IMR-90 (cell line): Measurements from ENCODE around the gene SPEG. TPM values are rescaled to one million over a fixed set of nuclear protein-coding genes. Genes with fewer than 3 reads are reported as not detected.

Experiments used
- ATAC-seq: fragments of 200-7000 bp; cut with Tn5 transposase; 2 replicates; pipeline ENCODE4 v1.9.1; 2020; ENCODE audit warnings: low read depth, mild to moderate bottlenecking, moderate library complexity
- BruUV-seq: library from RNA; stranded (reverse); fragments of 400-500 nt; replicated peaks from 2 replicates; lab custom pipeline; 2021; lab: Mats Ljungman, UMichigan
- CTCF ChIA-PET: fragments of 300-600 bp; formaldehyde crosslinking; extraction: SDS; loops from one replicate; lab custom pipeline; 2021; ENCODE audit warnings: antibody characterized with exemption; lab: Yijun Ruan, JAX
- POLR2A ChIA-PET: fragments of 300-600 bp; sonication (Branson Sonifier 250); formaldehyde crosslinking; loops from one replicate; lab custom pipeline; 2022; ENCODE audit warnings: antibody characterized with exemption; ENCODE audit not compliant: unreplicated experiment; lab: Charles Lee
- DNase-seq: peaks from one replicate; pipeline ENCODE4 v3.0.0; 2013
- H2AFZ ChIP-seq: replicated peaks from 2 replicates; pipeline ENCODE3; 2013; ENCODE audit warnings: low read length, mild to moderate bottlenecking; ENCODE audit not compliant: poor library complexity
- H2AK5ac ChIP-seq: 2 replicates; pipeline ENCODE4 v1.6.1; 2013; ENCODE audit warnings: low read depth, low read length, inconsistent platforms
- H2AK9ac ChIP-seq: replicated peaks from 2 replicates; pipeline ENCODE3; 2013; ENCODE audit warnings: mild to moderate bottlenecking, low read depth, low read length, moderate library complexity; ENCODE audit not compliant: poor library complexity
- H2BK120ac ChIP-seq: 2 replicates; pipeline ENCODE4 v1.6.1; 2013; ENCODE audit warnings: low read depth, low read length, inconsistent platforms
- H2BK15ac ChIP-seq: 3 replicates; pipeline ENCODE4 v1.6.1; 2013; ENCODE audit warnings: low read depth, low read length, inconsistent platforms
- H2BK20ac ChIP-seq: 2 replicates; pipeline ENCODE4 v1.6.1; 2013; ENCODE audit warnings: low read depth, mild to moderate bottlenecking, inconsistent platforms, low read length, moderate library complexity
- H2BK5ac ChIP-seq: 2 replicates; pipeline ENCODE4 v1.6.1; 2013; ENCODE audit warnings: mild to moderate bottlenecking, low read depth, low read length, inconsistent platforms; ENCODE audit not compliant: poor library complexity, severe bottlenecking
- H3K14ac ChIP-seq: replicated peaks from 2 replicates; pipeline ENCODE4 v1.6.1; 2013; ENCODE audit warnings: low read depth, low read length, inconsistent platforms
- H3K18ac ChIP-seq: 2 replicates; pipeline ENCODE4 v1.6.1; 2013; ENCODE audit warnings: low read depth, low read length, control low read depth
- H3K23ac ChIP-seq: 2 replicates; pipeline ENCODE4 v1.6.1; 2013; ENCODE audit warnings: low read depth, low read length, inconsistent platforms
- H3K27ac ChIP-seq: 2 replicates; pipeline ENCODE4 v1.5.1; 2013; ENCODE audit warnings: mild to moderate bottlenecking, control low read depth, low read length; ENCODE audit not compliant: insufficient read depth
- H3K27me3 ChIP-seq: 2 replicates; pipeline ENCODE4 v1.6.1; 2013; ENCODE audit warnings: low read length; ENCODE audit not compliant: control insufficient read depth, insufficient read depth
- H3K36me3 ChIP-seq: 2 replicates; pipeline ENCODE4 v1.6.1; 2013; ENCODE audit warnings: low read length, mixed read lengths; ENCODE audit not compliant: control insufficient read depth, insufficient read depth
- H3K4ac ChIP-seq: 2 replicates; pipeline ENCODE4 v1.6.1; 2013; ENCODE audit warnings: low read depth, low read length, inconsistent platforms
- H3K4me1 ChIP-seq: 2 replicates; pipeline ENCODE4 v1.6.1; 2013; ENCODE audit warnings: low read length, mixed read lengths; ENCODE audit not compliant: control insufficient read depth, insufficient read depth
- H3K4me2 ChIP-seq: 2 replicates; pipeline ENCODE4 v1.6.1; 2013; ENCODE audit warnings: low read depth, mild to moderate bottlenecking, control low read depth, low read length, moderate library complexity
- H3K4me3 ChIP-seq: 2 replicates; pipeline ENCODE4 v1.5.1; 2013; ENCODE audit warnings: low read depth, mild to moderate bottlenecking, control low read depth, low read length, moderate library complexity; ENCODE audit not compliant: insufficient read depth
- H3K56ac ChIP-seq: 2 replicates; pipeline ENCODE4 v1.6.1; 2013; ENCODE audit warnings: low read length, inconsistent platforms; ENCODE audit not compliant: insufficient read depth; ENCODE audit errors: extremely low read depth
- H3K79me1 ChIP-seq, 2 experiments: 2 replicates each; pipeline ENCODE4 v1.6.1; 2013; ENCODE audit warnings: low read length in 2 of 2, inconsistent platforms in 1 of 2, low read depth in 1 of 2
- H3K9ac ChIP-seq: 2 replicates; pipeline ENCODE4 v1.6.1; 2013; ENCODE audit warnings: low read depth, low read length, control low read depth
- H3K9me1 ChIP-seq: 2 replicates; pipeline ENCODE4 v1.6.1; 2013; ENCODE audit warnings: low read length, inconsistent platforms; ENCODE audit not compliant: insufficient read depth
- H3K9me3 ChIP-seq: 2 replicates; pipeline ENCODE4 v1.6.1; 2013; ENCODE audit warnings: low read length; ENCODE audit not compliant: control insufficient read depth, insufficient read depth
- H4K20me1 ChIP-seq: 2 replicates; pipeline ENCODE4 v1.6.1; 2013; ENCODE audit warnings: low read length, inconsistent platforms; ENCODE audit not compliant: insufficient read depth
- H4K5ac ChIP-seq: 2 replicates; pipeline ENCODE4 v1.6.1; 2013; ENCODE audit warnings: mild to moderate bottlenecking, low read depth, low read length, control low read depth
- H4K8ac ChIP-seq, 2 experiments: 2 replicates each; pipeline ENCODE4 v1.6.1; 2013; ENCODE audit warnings: low read depth in 2 of 2, low read length in 2 of 2, control low read depth in 1 of 2, inconsistent platforms in 1 of 2
- H4K91ac ChIP-seq: 2 replicates; pipeline ENCODE4 v1.6.1; 2013; ENCODE audit warnings: low read depth, low read length, inconsistent platforms; ENCODE audit not compliant: insufficient read depth
- BHLHE40 ChIP-seq: fragments of 150-350 bp; IDR thresholded peaks from 2 replicates; pipeline ENCODE4 v1.6.1; 2016; ENCODE audit warnings: mild to moderate bottlenecking, low read depth, low read length
- CEBPB ChIP-seq: IDR thresholded peaks from 2 replicates; pipeline ENCODE4 v1.6.1; 2012; ENCODE audit warnings: low read depth, low read length, improper control_type of control experiment
- FOS ChIP-seq: fragments of 150-350 bp; IDR thresholded peaks from 2 replicates; pipeline ENCODE4 v1.6.1; 2016; ENCODE audit warnings: low read depth, low read length
- MAZ ChIP-seq: IDR thresholded peaks from 2 replicates; pipeline ENCODE4 v1.6.1; 2012; ENCODE audit warnings: low read depth, mild to moderate bottlenecking, low read length, improper control_type of control experiment, moderate library complexity, borderline replicate concordance
- MXI1 ChIP-seq: IDR thresholded peaks from 2 replicates; pipeline ENCODE4 v1.6.1; 2012; ENCODE audit warnings: low read depth, mild to moderate bottlenecking, low read length, moderate library complexity, borderline replicate concordance
- WGBS, 2 experiments: methylation state at CpG; one replicate each; pipeline versions ENCODE4 v1.1.5 to v1.1.7; 2013; ENCODE audit warnings: missing lambda C conversion rate in 2 of 2; ENCODE audit not compliant: insufficient read length in 1 of 2; ENCODE audit errors: extremely low coverage in 2 of 2; 5-methylcytosine and 5-hydroxymethylcytosine counted together
- dilution Hi-C: fragments of 300-500 bp; cut with HindIII; formaldehyde crosslinking; loops from one replicate; pipeline ENCODE4 v1.14.3; 2018; ENCODE audit warnings: low sequenced_read_pairs; ENCODE audit not compliant: unreplicated experiment
- in situ Hi-C: fragments of 300-500 bp; cut with MboI; formaldehyde crosslinking; loops from 3 replicates; pipeline ENCODE4 v1.14.3; 2019; ENCODE audit warnings: low sequenced_read_pairs, inconsistent platforms, mixed read lengths
- intact Hi-C: fragments of 100-400 bp; cut with micrococcal nuclease; formaldehyde crosslinking; loops from 2 replicates; pipeline ENCODE4 v1.10.0; 2022
- polyA plus RNA-seq, 3 experiments: library from polyadenylated mRNA; depleted of rRNA; stranded (reverse); fragments of >200 nt; gene quantifications; 2 replicates each; pipeline ENCODE4 v1.2.3, GENCODE V29; 2012; ENCODE audit warnings: low replicate concordance in 1 of 3
- total RNA-seq: library from RNA; depleted of rRNA; stranded (reverse); fragments of >200 nt; gene quantifications from 2 replicates; pipeline ENCODE4 v1.2.3, GENCODE V29; 2012

The SPEG gene
- total and polyA plus RNA-seq, 2 of the 4 experiments (the other 2 are of a cell fraction) = 6.8 to 81.6 TPM

DNA sequence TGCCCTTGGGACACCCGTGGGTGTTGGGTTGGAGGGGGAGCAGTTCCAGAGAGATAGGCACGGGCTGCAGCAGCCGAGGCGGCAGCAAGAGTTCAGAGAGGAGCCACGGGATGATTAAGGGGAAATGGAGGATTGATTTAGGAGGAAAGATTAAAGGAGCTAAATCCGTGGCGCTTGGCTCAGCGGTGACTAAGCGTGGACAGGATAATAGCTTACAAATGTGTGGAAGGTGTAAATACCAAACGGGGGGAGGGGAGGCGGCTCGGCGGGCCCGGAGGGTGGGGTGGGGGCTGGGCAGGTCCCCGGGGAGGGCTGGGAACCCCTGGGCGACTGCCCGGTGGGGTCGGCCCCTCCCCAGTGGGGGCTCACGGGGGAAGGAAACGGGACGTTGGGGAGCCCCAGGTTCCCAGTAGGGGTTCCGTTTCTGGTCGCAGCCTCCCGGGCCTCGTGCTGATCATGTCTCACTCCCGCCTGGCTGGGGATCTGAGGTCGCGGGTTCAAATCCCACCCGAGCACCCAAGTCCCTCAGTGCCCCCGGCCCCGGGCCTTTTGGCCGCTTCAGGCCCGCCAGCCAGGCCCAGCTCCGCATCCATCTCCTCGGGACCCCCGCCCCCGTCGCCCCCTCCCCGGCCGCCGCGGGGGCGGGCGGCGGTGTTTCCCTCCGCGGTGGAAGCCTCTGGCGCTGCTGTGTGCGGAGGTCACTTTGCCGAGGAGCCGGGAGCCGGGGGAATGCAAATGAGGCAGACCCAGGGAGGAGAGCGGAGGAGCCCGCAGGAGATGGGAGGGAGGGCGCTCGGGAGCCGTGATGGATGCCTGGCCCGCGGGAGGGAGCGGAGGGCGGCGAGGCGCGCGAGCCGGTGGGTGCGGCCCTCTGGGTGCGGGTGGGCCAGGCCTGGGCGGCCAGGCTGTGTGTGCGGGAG, 87.7 kb downstream of the SPEG start:
- intact Hi-C loops = loop anchor here (5.0 kb wide), 1 partner anchor 65 kb away; no protein-coding TSS in a partner anchor
- H3K14ac ChIP-seq = peak overlapping the region; percentile 59; the same call in 1 of the 2 replicates
- H3K56ac ChIP-seq = no peak overlapping the region
- POLR2A ChIA-PET = no interaction called here
- no TSS peak for BruUV-seq
- peak overlapping the region; percentile 71; the same call in 1 of the 2 replicates for H2BK120ac ChIP-seq
- H3K23ac ChIP-seq = no peak overlapping the region
- H4K20me1 ChIP-seq = no peaks in the 10 kb centered on the region; the same call in 1 of the 2 replicates
- peak overlapping the region; percentile 76 for H3K4ac ChIP-seq
- H3K79me1 ChIP-seq = no peaks in the 10 kb centered on the region
- in situ Hi-C loops = no loop called here
- 10% methylated on average over 13 of the region's 70 CpGs; no CpG with 5 or more reads in 1 of the 2 experiments for WGBS, 2 experiments
- H3K4me1 ChIP-seq = peaks cover 16% of the 10 kb centered on the region
- DNase-seq (peak; percentile 64), ATAC-seq (peak; percentile 53)
- no peak overlapping the region for H3K9ac ChIP-seq
- H4K91ac ChIP-seq = peak overlapping the region; percentile 57
- peaks cover 34% of the 10 kb centered on the region for H3K27me3 ChIP-seq
- H3K9me1 ChIP-seq = no peaks in the 10 kb centered on the region
- H2BK5ac ChIP-seq = peak overlapping the region; percentile 73
- 0 out of 2 replicates have a peak, but pooled peaks have one; percentile 27 for TF ChIP-seq MAZ
- peak; percentile 76 for TF ChIP-seq BHLHE40
- no peak for TF ChIP-seq CEBPB
- 0 out of 2 replicates have a peak, but pooled peaks have one; percentile 26 for TF ChIP-seq FOS
- TF ChIP-seq MXI1 = no peak
- H3K9me3 ChIP-seq = no peaks in the 10 kb centered on the region
- H2AK9ac ChIP-seq = peak overlapping the region; percentile 87
- no peak overlapping the region for H2AK5ac ChIP-seq
- H3K27ac ChIP-seq = peak overlapping the region; percentile 26
- CTCF ChIA-PET = interaction anchor here (0.6 to 2.9 kb wide), 5 partner anchors 8 to 120 kb away, joined by 3 to 17 read pairs (median 9); a partner anchor contains a TSS
- peak overlapping the region; percentile 22 to 55; a peak in 3 of 4 replicates for H4K8ac ChIP-seq
- 0 out of 2 replicates have a peak overlapping the region, but pooled peaks have one; percentile 8 for H3K18ac ChIP-seq
- no peak overlapping the region for H3K4me3 ChIP-seq
- H4K5ac ChIP-seq = peak overlapping the region; percentile 46; the same call in 1 of the 2 replicates
- no peak overlapping the region for H2BK15ac ChIP-seq
- H3K36me3 ChIP-seq = no peaks in the 10 kb centered on the region
- H2BK20ac ChIP-seq = peak overlapping the region; percentile 27; the same call in 1 of the 2 replicates
- peak overlapping the region; percentile 50 for H3K4me2 ChIP-seq
- peak overlapping the region; percentile 88 for H2AFZ ChIP-seq
- dilution Hi-C loops = no loop called here
